C4-2B (cell line): ENCODE data around the gene PEX19.

Experiments used
- H3K27ac ChIP-seq: fragments of 450-650 bp; 2 replicates; pipeline ENCODE4 v1.5.1; 2017
- ZFX ChIP-seq: fragments of 450-650 bp; IDR thresholded peaks from 2 replicates; pipeline ENCODE4 v1.6.1; 2017
- TF ChIP-seq, protein P1 (sequence below): fragments of 450-650 bp; conservative IDR thresholded peaks from 2 replicates; pipeline ENCODE4 v1.5.1; 2017; ENCODE audit warnings: mild to moderate bottlenecking

The PEX19 gene

GRCh38 chr1:160277330-160277729 lies 7.6 kb downstream of the PEX19 start:
- no peak overlapping the region for H3K27ac ChIP-seq
- no peak for TF ChIP-seq ZFX
- TF ChIP-seq, protein P1, sequence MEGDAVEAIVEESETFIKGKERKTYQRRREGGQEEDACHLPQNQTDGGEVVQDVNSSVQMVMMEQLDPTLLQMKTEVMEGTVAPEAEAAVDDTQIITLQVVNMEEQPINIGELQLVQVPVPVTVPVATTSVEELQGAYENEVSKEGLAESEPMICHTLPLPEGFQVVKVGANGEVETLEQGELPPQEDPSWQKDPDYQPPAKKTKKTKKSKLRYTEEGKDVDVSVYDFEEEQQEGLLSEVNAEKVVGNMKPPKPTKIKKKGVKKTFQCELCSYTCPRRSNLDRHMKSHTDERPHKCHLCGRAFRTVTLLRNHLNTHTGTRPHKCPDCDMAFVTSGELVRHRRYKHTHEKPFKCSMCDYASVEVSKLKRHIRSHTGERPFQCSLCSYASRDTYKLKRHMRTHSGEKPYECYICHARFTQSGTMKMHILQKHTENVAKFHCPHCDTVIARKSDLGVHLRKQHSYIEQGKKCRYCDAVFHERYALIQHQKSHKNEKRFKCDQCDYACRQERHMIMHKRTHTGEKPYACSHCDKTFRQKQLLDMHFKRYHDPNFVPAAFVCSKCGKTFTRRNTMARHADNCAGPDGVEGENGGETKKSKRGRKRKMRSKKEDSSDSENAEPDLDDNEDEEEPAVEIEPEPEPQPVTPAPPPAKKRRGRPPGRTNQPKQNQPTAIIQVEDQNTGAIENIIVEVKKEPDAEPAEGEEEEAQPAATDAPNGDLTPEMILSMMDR, result no peak

GRCh38 chr1:160271025-160271424 lies 13.9 kb downstream of the PEX19 start:
- TF ChIP-seq, protein P1, result no peak
- TF ChIP-seq ZFX, result no peak
- no peak overlapping the region for H3K27ac ChIP-seq

DNA sequence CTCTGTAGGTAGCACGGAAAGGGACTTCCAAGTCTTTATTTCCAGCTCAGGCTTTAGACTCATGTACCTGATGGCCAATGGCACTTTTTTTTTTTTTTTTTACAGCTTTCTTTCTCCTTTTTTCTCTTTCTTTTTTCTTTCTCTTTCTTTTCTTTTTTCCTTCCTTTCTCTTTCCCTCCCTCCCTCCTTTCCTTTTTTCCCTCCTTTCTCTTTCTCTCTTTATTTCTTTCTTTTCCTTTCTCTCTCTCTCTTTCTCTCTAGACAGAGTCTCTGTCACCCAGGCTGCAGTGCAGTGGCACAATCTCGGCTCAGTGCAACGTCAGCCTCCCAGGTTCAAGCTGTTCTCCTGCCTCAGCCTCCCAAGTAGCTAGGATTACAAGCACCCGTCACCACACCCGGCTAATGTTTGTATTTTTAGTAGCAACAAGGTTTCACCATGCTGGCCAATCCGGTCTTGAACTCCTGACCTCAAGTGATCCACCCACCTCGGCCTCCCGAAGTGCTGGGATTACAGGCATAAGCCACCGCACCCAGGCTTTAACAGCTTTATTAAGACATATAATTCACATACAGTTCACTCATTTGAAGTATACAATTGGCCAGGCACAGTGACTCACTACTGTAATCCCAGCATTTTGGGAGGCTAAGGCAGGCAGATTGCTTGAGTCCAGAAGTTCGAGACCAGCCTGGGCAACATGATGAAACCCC lies 17.5 kb downstream of the PEX19 start:
- H3K27ac ChIP-seq, result no peak overlapping the region

DNA sequence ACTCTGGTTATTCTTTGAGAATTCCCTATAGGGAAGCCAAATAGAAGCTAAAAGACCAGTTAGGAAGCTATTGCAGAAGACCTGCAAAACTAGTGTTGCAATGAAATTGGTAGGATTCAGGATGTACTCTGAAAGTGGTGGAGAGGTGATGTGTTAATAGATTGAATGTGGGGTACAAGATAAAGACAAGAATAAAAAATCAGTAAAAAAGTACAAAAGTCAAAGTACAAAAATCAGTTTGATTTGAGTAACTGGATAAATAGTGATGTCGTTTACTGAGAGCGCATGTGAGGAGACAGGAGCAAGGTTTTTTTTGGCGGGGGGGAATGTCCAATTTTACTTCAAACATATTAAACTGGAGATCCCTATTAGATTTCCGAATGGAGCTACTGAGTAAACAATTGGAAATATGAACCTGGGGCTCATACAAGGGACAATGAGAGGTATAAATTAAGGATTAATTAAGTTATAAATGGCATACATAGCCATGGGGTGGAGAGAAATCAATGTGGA lies 20.1 kb downstream of the PEX19 start:
- TF ChIP-seq ZFX, result no peak
- TF ChIP-seq, protein P1, result no peak

More for the DNA sequence above, 17.5 kb downstream of the PEX19 start:
- TF ChIP-seq, protein P1, result no peak
- TF ChIP-seq ZFX, result no peak

DNA sequence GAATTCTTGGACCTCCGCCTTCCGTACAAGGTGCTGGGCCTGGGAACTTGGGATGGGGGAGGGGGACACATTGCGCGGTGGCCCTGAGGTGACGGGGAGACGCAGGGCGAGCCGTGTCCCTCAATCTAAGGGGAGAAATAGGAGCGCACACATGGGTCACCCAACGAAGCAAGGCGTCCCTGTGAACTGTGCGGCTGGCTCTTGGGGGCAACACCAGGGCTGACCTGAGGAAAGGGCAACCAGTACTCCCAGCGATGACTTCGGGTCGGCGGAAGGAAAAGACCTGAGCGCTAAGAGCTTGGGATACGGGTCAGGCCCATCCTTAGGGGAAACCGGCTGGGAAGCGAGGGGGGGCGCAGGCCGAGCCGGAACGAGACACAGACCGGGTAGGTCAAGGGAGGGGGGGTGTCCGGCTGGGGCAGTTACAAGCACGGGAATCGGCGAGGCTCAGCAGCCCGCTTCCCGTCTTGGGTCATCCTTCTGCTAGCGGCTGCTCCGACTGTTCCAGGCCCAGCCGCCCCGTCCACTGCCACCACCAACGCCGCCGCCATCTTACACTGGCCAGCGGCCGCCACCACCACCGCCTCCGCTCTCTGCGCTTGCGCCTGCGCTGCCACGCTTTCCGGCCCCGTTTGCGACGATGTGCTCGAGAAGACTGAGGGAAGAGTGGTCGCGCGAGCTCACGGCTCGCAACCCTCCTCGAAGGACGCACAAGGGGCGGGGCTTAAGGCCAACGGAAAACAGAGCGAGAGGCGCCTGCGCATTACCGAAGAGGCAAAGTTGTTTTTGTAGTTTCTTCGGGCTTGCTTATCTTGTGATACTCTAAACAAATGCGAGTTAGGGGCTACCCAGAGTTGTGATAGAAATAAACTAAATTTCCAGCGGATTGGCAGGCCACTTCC lies 22.8 kb downstream of the PEX19 start, which contains the start of gene DCAF8:
Gene DCAF8 (minus strand): TSS at position 657 of the 902 bp plus-strand sequence. CDS start 18,541 bp downstream, outside the sequence.
- peak; percentile 81 for TF ChIP-seq ZFX
- TF ChIP-seq, protein P1, result no peak
- H3K27ac ChIP-seq, result peak within 1 kb of the TSS; percentile 96

More for the DNA sequence above, 20.1 kb downstream of the PEX19 start:
- H3K27ac ChIP-seq, result no peak overlapping the region

DNA sequence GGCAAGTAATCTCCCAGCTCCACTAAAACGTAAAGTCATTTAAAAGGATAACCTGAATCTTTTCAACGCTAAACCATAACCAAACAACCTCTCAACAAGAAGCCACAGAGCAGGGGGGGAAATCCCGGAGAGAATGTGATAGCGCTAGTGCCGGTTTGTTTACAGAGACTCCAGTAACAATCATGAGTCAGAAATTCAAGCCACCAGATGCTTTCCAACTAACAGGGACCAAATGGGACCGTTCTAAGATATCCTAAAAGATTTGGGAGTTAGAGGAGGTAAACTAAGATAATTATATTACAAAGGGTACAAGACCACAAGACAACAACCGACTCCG lies 23.4 kb downstream of the PEX19 start:
- TF ChIP-seq, protein P1, result no peak
- no peak for TF ChIP-seq ZFX

More for the DNA sequence above, 23.4 kb downstream of the PEX19 start:
- peak overlapping the region; percentile 96 for H3K27ac ChIP-seq
